Osteocyte (in vitro differentiated cells): ENCODE data around the gene BICDL2. TPM values are rescaled to one million over a fixed set of nuclear protein-coding genes. Genes with fewer than 3 reads are reported as not detected.

ENCODE experiments used
- DNase-seq: peaks from one replicate; pipeline ENCODE4 v3.0.0; 2021; ENCODE audit warnings: mixed read lengths; ENCODE audit not compliant: unreplicated experiment; ENCODE audit errors: extremely low spot score
- H3K27ac Mint-ChIP-seq: one replicate; pipeline ENCODE4 v1.8.0; 2021; ENCODE audit warnings: mild to moderate bottlenecking, mixed read lengths; ENCODE audit not compliant: unreplicated experiment
- H3K27me3 Mint-ChIP-seq: one replicate; pipeline ENCODE4 v1.8.0; 2021; ENCODE audit warnings: mixed read lengths; ENCODE audit not compliant: unreplicated experiment
- H3K36me3 Mint-ChIP-seq: one replicate; pipeline ENCODE4 v1.8.0; 2021; ENCODE audit warnings: mixed read lengths; ENCODE audit not compliant: unreplicated experiment
- H3K4me1 Mint-ChIP-seq: one replicate; pipeline ENCODE4 v1.8.0; 2021; ENCODE audit warnings: mixed read lengths; ENCODE audit not compliant: unreplicated experiment
- H3K4me3 Mint-ChIP-seq: one replicate; pipeline ENCODE4 v1.8.0; 2021; ENCODE audit warnings: mild to moderate bottlenecking, moderate library complexity, mixed read lengths; ENCODE audit not compliant: unreplicated experiment
- H3K9me3 Mint-ChIP-seq: one replicate; pipeline ENCODE4 v1.8.0; 2021; ENCODE audit warnings: mixed read lengths; ENCODE audit not compliant: unreplicated experiment
- total RNA-seq: library from RNA; stranded (reverse); gene quantifications from 2 replicates; pipeline ENCODE4 v1.2.1, GENCODE V29; 2021
- TF ChIP-seq, protein P1 (sequence below): fragments of 200-600 bp; sonication (generic); IDR thresholded peaks from 2 replicates; pipeline ENCODE4 v1.5.0; 2021; ENCODE audit warnings: antibody characterized with exemption, mild to moderate bottlenecking, moderate library complexity

Gene BICDL2
- total RNA-seq, 1 donor from 2014 or later: not detected

DNA sequence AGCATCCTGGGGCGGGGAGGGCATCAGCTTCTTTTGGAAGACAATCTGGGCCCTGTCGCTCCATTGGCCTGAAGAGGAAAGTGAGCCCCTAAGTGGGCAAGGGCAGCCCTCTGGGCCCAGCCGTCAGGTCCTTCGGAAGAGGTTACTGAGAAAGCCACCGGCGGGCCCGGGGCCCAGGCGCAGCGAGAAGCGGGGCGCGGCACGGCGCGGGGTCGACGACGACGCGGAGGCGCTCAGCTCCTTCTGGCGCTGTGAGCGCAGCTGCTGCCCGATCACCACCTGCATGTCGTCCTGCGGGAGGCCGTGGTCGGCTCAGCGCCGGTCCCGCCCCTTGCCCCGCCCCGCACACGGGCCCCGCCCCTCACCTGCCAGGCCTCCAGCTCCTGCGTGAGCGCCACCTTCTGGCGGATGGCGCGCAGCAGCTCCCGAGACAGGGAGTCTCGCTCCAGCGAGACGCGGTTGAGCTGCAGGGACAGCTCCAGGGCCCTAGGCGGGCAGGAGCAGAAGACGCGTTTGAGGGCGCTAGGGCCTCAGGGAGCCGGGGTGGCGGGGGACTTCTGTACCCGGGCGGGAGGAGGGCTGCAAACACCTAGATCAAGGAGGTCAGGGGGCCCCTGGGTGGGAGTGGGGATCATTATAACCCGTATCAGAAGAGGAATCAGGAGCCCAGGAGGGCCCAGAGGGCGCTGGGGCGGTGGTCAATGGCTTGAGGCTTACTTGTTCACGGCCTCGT, 8.6 kb downstream of the BICDL2 start:
- H3K36me3 Mint-ChIP-seq: peaks cover 2% of the 10 kb centered on the region
- TF ChIP-seq, protein P1, sequence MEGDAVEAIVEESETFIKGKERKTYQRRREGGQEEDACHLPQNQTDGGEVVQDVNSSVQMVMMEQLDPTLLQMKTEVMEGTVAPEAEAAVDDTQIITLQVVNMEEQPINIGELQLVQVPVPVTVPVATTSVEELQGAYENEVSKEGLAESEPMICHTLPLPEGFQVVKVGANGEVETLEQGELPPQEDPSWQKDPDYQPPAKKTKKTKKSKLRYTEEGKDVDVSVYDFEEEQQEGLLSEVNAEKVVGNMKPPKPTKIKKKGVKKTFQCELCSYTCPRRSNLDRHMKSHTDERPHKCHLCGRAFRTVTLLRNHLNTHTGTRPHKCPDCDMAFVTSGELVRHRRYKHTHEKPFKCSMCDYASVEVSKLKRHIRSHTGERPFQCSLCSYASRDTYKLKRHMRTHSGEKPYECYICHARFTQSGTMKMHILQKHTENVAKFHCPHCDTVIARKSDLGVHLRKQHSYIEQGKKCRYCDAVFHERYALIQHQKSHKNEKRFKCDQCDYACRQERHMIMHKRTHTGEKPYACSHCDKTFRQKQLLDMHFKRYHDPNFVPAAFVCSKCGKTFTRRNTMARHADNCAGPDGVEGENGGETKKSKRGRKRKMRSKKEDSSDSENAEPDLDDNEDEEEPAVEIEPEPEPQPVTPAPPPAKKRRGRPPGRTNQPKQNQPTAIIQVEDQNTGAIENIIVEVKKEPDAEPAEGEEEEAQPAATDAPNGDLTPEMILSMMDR: peak; percentile 79
- no peak overlapping the region for H3K27ac Mint-ChIP-seq
- H3K4me3 Mint-ChIP-seq: peak overlapping the region; percentile 6
- DNase-seq: peak; percentile 91
- H3K27me3 Mint-ChIP-seq: peaks cover 9% of the 10 kb centered on the region
- H3K9me3 Mint-ChIP-seq: no peaks in the 10 kb centered on the region
- peaks cover 6% of the 10 kb centered on the region for H3K4me1 Mint-ChIP-seq

DNA sequence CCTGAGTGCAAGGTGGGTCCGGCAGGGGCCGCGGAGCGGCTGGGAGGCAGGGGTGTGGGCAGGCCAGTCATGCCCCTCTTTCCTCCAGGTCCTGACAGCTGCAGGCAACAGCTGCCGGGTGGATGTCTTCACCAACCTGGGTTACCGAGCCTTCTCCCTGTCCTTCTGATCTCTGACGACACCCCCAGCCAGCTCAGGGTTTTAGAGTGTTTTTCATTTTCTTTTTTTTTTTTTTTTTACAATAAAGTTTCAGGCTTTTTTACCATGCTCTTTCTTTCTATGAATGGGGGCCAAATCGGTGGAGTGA, 9.3 kb downstream of the BICDL2 start:
- no peak for DNase-seq
- Mint-ChIP-seq H3K4me1 (peaks cover 14% of the 10 kb centered on the region), H3K27me3 (peaks cover 2% of the 10 kb centered on the region), H3K36me3 (peaks cover 2% of the 10 kb centered on the region), H3K9me3 (no peaks in the 10 kb centered on the region), H3K27ac (no peak overlapping the region), H3K4me3 (no peak overlapping the region)
- TF ChIP-seq, protein P1: no peak

DNA sequence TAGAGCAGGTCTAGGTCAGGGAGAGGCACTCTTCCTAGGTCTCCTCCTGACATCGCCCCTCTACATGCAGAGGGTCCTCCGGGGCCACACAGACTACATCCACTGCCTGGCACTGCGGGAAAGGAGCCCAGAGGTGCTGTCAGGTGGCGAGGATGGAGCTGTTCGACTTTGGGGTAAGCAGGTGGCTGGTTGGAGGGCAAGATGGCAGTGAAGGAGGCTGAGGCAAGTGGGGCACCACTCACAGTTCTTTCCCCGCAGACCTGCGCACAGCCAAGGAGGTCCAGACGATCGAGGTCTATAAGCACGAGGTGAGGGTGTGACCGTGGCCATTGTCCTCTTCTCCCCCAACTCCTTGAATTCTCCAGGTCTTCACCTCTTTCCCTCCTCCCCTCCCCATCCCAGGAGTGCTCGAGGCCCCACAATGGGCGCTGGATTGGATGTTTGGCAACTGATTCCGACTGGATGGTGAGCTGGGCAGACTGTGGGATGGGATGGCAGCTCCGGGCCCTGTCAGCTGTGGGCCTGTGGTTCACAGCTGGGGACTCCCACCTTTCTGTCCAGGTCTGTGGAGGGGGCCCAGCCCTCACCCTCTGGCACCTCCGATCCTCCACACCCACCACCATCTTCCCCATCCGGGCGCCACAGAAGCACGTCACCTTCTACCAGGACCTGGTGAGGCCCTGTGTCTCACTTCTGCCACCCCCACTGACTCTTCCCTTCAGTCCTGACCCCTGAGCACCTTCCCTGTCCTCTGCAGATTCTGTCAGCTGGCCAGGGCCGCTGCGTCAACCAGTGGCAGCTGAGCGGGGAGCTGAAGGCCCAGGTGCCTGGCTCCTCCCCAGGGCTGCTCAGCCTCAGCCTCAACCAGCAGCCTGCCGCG, 9.9 kb downstream of the BICDL2 start:
- Mint-ChIP-seq H3K4me1 (peaks cover 19% of the 10 kb centered on the region), H3K27me3 (no peaks in the 10 kb centered on the region), H3K4me3 (no peak overlapping the region), H3K9me3 (no peaks in the 10 kb centered on the region), H3K36me3 (peaks cover 2% of the 10 kb centered on the region), H3K27ac (no peak overlapping the region)
- DNase-seq: no peak
- TF ChIP-seq, protein P1: no peak

DNA sequence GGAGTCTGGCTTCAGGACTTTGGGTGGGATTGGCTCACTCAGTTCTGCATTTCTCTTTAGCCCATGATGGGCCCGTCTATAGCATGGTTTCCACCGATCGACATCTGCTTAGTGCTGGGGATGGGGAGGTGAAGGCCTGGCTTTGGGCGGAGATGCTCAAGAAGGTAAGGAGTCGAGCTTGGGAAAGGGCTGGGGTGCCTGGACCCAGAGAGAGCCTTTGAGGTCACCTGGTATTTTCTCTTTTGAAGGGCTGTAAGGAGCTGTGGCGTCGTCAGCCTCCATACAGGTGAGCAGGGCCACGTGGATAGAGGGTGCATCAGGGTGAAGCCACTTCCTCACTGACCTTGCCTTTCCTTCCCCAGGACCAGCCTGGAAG, 10.8 kb downstream of the BICDL2 start:
- H3K9me3 Mint-ChIP-seq: no peaks in the 10 kb centered on the region
- no peak for DNase-seq
- peaks cover 27% of the 10 kb centered on the region for H3K4me1 Mint-ChIP-seq
- TF ChIP-seq, protein P1: no peak
- H3K27ac Mint-ChIP-seq: no peak overlapping the region
- no peaks in the 10 kb centered on the region for H3K27me3 Mint-ChIP-seq
- H3K4me3 Mint-ChIP-seq: no peak overlapping the region
- H3K36me3 Mint-ChIP-seq: peaks cover 2% of the 10 kb centered on the region
